H1 (cell line): ENCODE results near the gene GP9. TPM values are rescaled to one million over a fixed set of nuclear protein-coding genes. Genes with fewer than 3 reads are reported as not detected.

ENCODE experiments used
- CTCF ChIA-PET: fragments of 300-600 bp; sonication (Branson Sonifier 250); formaldehyde crosslinking; loops from one replicate; lab custom pipeline; 2021; ENCODE audit not compliant: partially characterized antibody; lab: Charles Lee
- POLR2A ChIA-PET: fragments of 300-600 bp; sonication (Branson Sonifier 250); formaldehyde crosslinking; loops from one replicate; lab custom pipeline; 2021; ENCODE audit warnings: inconsistent platforms; ENCODE audit not compliant: partially characterized antibody; lab: Charles Lee
- DNase-seq, 2 experiments: peaks; one replicate each; pipeline versions ENCODE4 v3.0.0 to v3.0.0-alpha.2; 2010 to 2022; ENCODE audit warnings: low spot score in 2 of 2, low read depth in 1 of 2, mixed read lengths in 1 of 2
- FAIRE-seq: peaks from 2 replicates; lab custom pipeline; 2011; peaks lifted over from hg19 to GRCh38; lab: Jason Lieb, UNC
- H2AFZ ChIP-seq: 2 replicates; pipeline ENCODE4 v1.8.1; 2012; ENCODE audit warnings: low read length, inconsistent platforms
- H2AK5ac ChIP-seq: 2 replicates; pipeline ENCODE4 v1.6.1; 2013; ENCODE audit warnings: low read depth, low read length
- H2BK120ac ChIP-seq: replicated peaks from 2 replicates; pipeline ENCODE3; 2013; ENCODE audit warnings: low read depth, low read length, inconsistent platforms
- H2BK12ac ChIP-seq: 2 replicates; pipeline ENCODE4 v1.6.1; 2013; ENCODE audit warnings: low read depth, low read length
- H2BK15ac ChIP-seq: 2 replicates; pipeline ENCODE4 v1.6.1; 2013; ENCODE audit warnings: low read length
- H2BK20ac ChIP-seq: 2 replicates; pipeline ENCODE4 v1.6.1; 2013; ENCODE audit warnings: low read length
- H2BK5ac ChIP-seq: 2 replicates; pipeline ENCODE4 v1.6.1; 2013; ENCODE audit warnings: low read depth, low read length
- H3K14ac ChIP-seq: 2 replicates; pipeline ENCODE4 v1.6.1; 2013; ENCODE audit warnings: inconsistent platforms; ENCODE audit not compliant: insufficient read length
- H3K18ac ChIP-seq: 2 replicates; pipeline ENCODE4 v1.6.1; 2013; ENCODE audit warnings: low read length; ENCODE audit errors: extremely low read depth
- H3K23ac ChIP-seq: 2 replicates; pipeline ENCODE4 v1.6.1; 2013; ENCODE audit warnings: inconsistent platforms; ENCODE audit not compliant: insufficient read length
- H3K23me2 ChIP-seq: 2 replicates; pipeline ENCODE4 v1.6.1; 2013; ENCODE audit warnings: low read depth, low read length
- H3K27ac ChIP-seq: 2 replicates; pipeline ENCODE4 v1.6.1; 2011; ENCODE audit warnings: low read depth, low read length, inconsistent platforms
- H3K27me3 ChIP-seq, 4 experiments: replicated peaks in 1 of 4; 1 replicate in 1 of 4; 2 replicates in 3 of 4; pipeline versions ENCODE4 v1.6.1 to v1.8.1; 2011 to 2013; ENCODE audit warnings: low read length in 3 of 4, mild to moderate bottlenecking in 3 of 4, inconsistent platforms in 2 of 4, mixed read lengths in 2 of 4, moderate library complexity in 1 of 4; ENCODE audit not compliant: control insufficient read depth in 3 of 4, insufficient read depth in 3 of 4; ENCODE audit errors: extremely low read depth in 1 of 4
- H3K36me3 ChIP-seq, 4 experiments: 2 replicates each; pipeline versions ENCODE4 v1.6.1 to v1.8.1; 2011 to 2013; ENCODE audit warnings: mild to moderate bottlenecking in 4 of 4, low read length in 3 of 4, moderate library complexity in 2 of 4, control low read depth in 1 of 4, inconsistent platforms in 1 of 4; ENCODE audit not compliant: insufficient read depth in 4 of 4, control insufficient read depth in 2 of 4
- H3K4ac ChIP-seq: replicated peaks from 2 replicates; pipeline ENCODE3; 2013; ENCODE audit warnings: low read length, low read depth, mixed read lengths, inconsistent platforms; ENCODE audit not compliant: insufficient read length
- H3K4me1 ChIP-seq, 4 experiments: replicated peaks in 1 of 4; 1 replicate in 1 of 4; 2 replicates in 3 of 4; pipeline versions ENCODE4 v1.6.1 to v1.8.1; 2011 to 2013; ENCODE audit warnings: low read length in 3 of 4, inconsistent platforms in 2 of 4, mixed read lengths in 1 of 4; ENCODE audit not compliant: insufficient read depth in 4 of 4, control insufficient read depth in 3 of 4
- H3K4me2 ChIP-seq, 2 experiments: 2 replicates each; pipeline versions ENCODE4 v1.6.1 to v1.8.1; 2011 to 2013; ENCODE audit warnings: low read depth in 2 of 2, low read length in 2 of 2, control low read depth in 1 of 2, inconsistent platforms in 1 of 2, mild to moderate bottlenecking in 1 of 2; ENCODE audit not compliant: insufficient read depth in 1 of 2
- H3K4me3 ChIP-seq, 4 experiments: fragments of 200-600, 300-600 bp in 1 of 4; sonication (generic), shearing (Covaris generic), sonication (Bioruptor Twin) in 1 of 4; 2 replicates each; pipeline versions ENCODE4 v1.5.1 to v1.8.1; 2011 to 2016; ENCODE audit warnings: low read length in 4 of 4, low read depth in 3 of 4, control low read depth in 2 of 4, inconsistent platforms in 2 of 4, mild to moderate bottlenecking in 2 of 4, mixed read lengths in 1 of 4, moderate library complexity in 1 of 4; ENCODE audit not compliant: insufficient read depth in 2 of 4; ENCODE audit errors: extremely low read depth in 1 of 4
- H3K56ac ChIP-seq: replicated peaks from 2 replicates; pipeline ENCODE3; 2013; ENCODE audit warnings: low read depth, mild to moderate bottlenecking, mixed read lengths, low read length, inconsistent platforms; ENCODE audit not compliant: insufficient read length
- H3K79me1 ChIP-seq: 2 replicates; pipeline ENCODE4 v1.6.1; 2013; ENCODE audit warnings: low read depth, low read length, control low read depth
- H3K79me2 ChIP-seq, 2 experiments: 2 replicates each; pipeline versions ENCODE4 v1.6.1 to v1.8.1; 2012 to 2013; ENCODE audit warnings: low read length in 2 of 2, mild to moderate bottlenecking in 2 of 2, inconsistent platforms in 1 of 2; ENCODE audit not compliant: insufficient read depth in 2 of 2, control insufficient read depth in 1 of 2
- H3K9ac ChIP-seq, 4 experiments: replicated peaks in 1 of 4; 1 replicate in 1 of 4; 2 replicates in 3 of 4; pipeline versions ENCODE4 v1.6.1 to v1.8.1; 2011 to 2013; ENCODE audit warnings: low read depth in 3 of 4, low read length in 3 of 4, control low read depth in 2 of 4, mild to moderate bottlenecking in 2 of 4, moderate library complexity in 2 of 4, inconsistent platforms in 1 of 4; ENCODE audit errors: extremely low read depth in 1 of 4
- H3K9me3 ChIP-seq, 2 experiments: 2 replicates each; pipeline versions ENCODE4 v1.6.1 to v1.8.1; 2012 to 2013; ENCODE audit warnings: mild to moderate bottlenecking in 2 of 2, moderate library complexity in 2 of 2, control low read depth in 1 of 2, inconsistent platforms in 1 of 2, low read depth in 1 of 2, low read length in 1 of 2, mixed read lengths in 1 of 2; ENCODE audit not compliant: insufficient read depth in 2 of 2
- H4K20me1 ChIP-seq, 2 experiments: replicated peaks in 1 of 2; 2 replicates each; pipeline versions ENCODE3 to v1.8.1; 2011 to 2013; ENCODE audit warnings: inconsistent platforms in 2 of 2, low read length in 2 of 2, mild to moderate bottlenecking in 1 of 2; ENCODE audit not compliant: insufficient read depth in 2 of 2, control insufficient read depth in 1 of 2
- H4K5ac ChIP-seq: 2 replicates; pipeline ENCODE4 v1.6.1; 2013; ENCODE audit warnings: low read length, low read depth, mixed read lengths, inconsistent platforms; ENCODE audit not compliant: insufficient read length
- H4K8ac ChIP-seq: 2 replicates; pipeline ENCODE4 v1.8.0; 2013; ENCODE audit warnings: mild to moderate bottlenecking, moderate library complexity, low read length, inconsistent platforms; ENCODE audit not compliant: insufficient read depth; ENCODE audit errors: extremely low read depth
- H4K91ac ChIP-seq: replicated peaks from 2 replicates; pipeline ENCODE3; 2013; ENCODE audit warnings: low read length, mixed read lengths, inconsistent platforms; ENCODE audit not compliant: insufficient read length
- CBX5 ChIP-seq: fragments of 300-800, 300-1000 bp; sonication (generic); IDR thresholded peaks from 2 replicates; pipeline ENCODE4 v1.7.1; 2016; ENCODE audit warnings: antibody characterized with exemption, low read length, low read depth
- CTBP2 ChIP-seq: IDR thresholded peaks from 2 replicates; pipeline ENCODE4 v1.7.0; 2011; ENCODE audit warnings: borderline replicate concordance, mild to moderate bottlenecking, moderate library complexity, mixed read lengths, low read length; ENCODE audit not compliant: insufficient read depth, insufficient read length
- MAX ChIP-seq: IDR thresholded peaks from 2 replicates; pipeline ENCODE4 v1.6.1; 2012; ENCODE audit warnings: inconsistent platforms
- RFX5 ChIP-seq: IDR thresholded peaks from 2 replicates; pipeline ENCODE4 v1.6.1; 2011; ENCODE audit warnings: low read depth, low read length, improper control_type of control experiment, borderline replicate concordance
- SIX5 ChIP-seq: IDR thresholded peaks from 2 replicates; pipeline ENCODE4 v1.6.1; 2011; ENCODE audit warnings: mild to moderate bottlenecking, low read depth, low read length
- TAF1 ChIP-seq: IDR thresholded peaks from 2 replicates; pipeline ENCODE4 v1.6.1; 2011; ENCODE audit warnings: mild to moderate bottlenecking, low read depth, low read length
- WGBS, 2 experiments: shearing (Covaris generic) in 1 of 2; methylation state at CpG; one replicate each; pipeline versions ENCODE4 v1.1.6 to v1.1.7; 2013 to 2015; ENCODE audit warnings: low lambda C conversion rate in 2 of 2, mixed read lengths in 2 of 2, inconsistent platforms in 1 of 2, low coverage in 1 of 2, missing lambda C conversion rate in 1 of 2; ENCODE audit not compliant: insufficient replicate concordance in 2 of 2, insufficient coverage in 1 of 2, insufficient read length in 1 of 2; ENCODE audit errors: extremely low coverage in 1 of 2, missing lambda C conversion rate in 1 of 2; 5-methylcytosine and 5-hydroxymethylcytosine counted together
- polyA plus RNA-seq, 7 experiments: library from polyadenylated mRNA; depleted of rRNA in 3 of 7; stranded (reverse) in 5 of 7; unstranded in 2 of 7; fragments of >200 nt in 5 of 7; fragments of 200-250 nt in 2 of 7; gene quantifications; 1 replicate in 5 of 7; 2 replicates in 1 of 7; 4 replicates in 1 of 7; pipeline versions ENCODE4 v1.2.1 to v1.2.3, GENCODE V29; 2011 to 2013; ENCODE audit warnings: missing spikeins in 2 of 7, mixed read lengths in 2 of 7
- total RNA-seq: library from RNA; stranded (reverse); fragmentation: NEBNext Ultra II Directional; extraction: Animal tissue kit (Norgen Biotek cat#: 25700); gene quantifications from 2 replicates; pipeline ENCODE4 v1.2.1, GENCODE V29; 2021

The GP9 gene
- total and polyA plus RNA-seq, 2 of the 8 experiments (the other 6 are each of a cell fraction or from before 2014, with no cell fraction given), result not detected

GRCh38 chr3:129056451-129057173, 4.0 kb upstream of the GP9 start:
- TF ChIP-seq CTBP2 (no peak), MAX (no peak), CBX5 (no peak), TAF1 (no peak), SIX5 (no peak), RFX5 (no peak)
- no peaks in the 10 kb centered on the region for H4K20me1 ChIP-seq
- no peaks in the 10 kb centered on the region for H3K36me3 ChIP-seq
- no peak for FAIRE-seq
- 85% methylated on average over 9 of the region's 9 CpGs; no CpG with 5 or more reads in 1 of the 2 experiments for WGBS, 2 experiments
- no peak overlapping the region for H2BK20ac ChIP-seq
- ChIA-PET CTCF (interaction anchor here (1.0 to 14.0 kb wide), 3 partner anchors 13 to 25 kb away, joined by 3 to 210 read pairs (median 3); no protein-coding TSS in a partner anchor), POLR2A (interaction anchor here (1.1 kb wide), 1 partner anchor 11 kb away, joined by 3 read pairs; no protein-coding TSS in a partner anchor)
- no peak overlapping the region for H3K9ac ChIP-seq
- H3K79me2 ChIP-seq, result no peaks in the 10 kb centered on the region
- no peak overlapping the region for H4K91ac ChIP-seq
- H3K18ac ChIP-seq, result no peak overlapping the region
- no peaks in the 10 kb centered on the region for H3K79me1 ChIP-seq
- H3K14ac ChIP-seq, result no peak overlapping the region
- no peak overlapping the region for H3K27ac ChIP-seq
- no peak overlapping the region for H3K4me3 ChIP-seq
- H3K9me3 ChIP-seq, result no peaks in the 10 kb centered on the region
- H2BK120ac ChIP-seq, result no peak overlapping the region
- H3K4me2 ChIP-seq, result no peak overlapping the region
- no peak overlapping the region; the same call in 1 of the 2 replicates for H4K8ac ChIP-seq
- H2AFZ ChIP-seq, result no peak overlapping the region; the same call in 1 of the 2 replicates
- H3K56ac ChIP-seq, result no peak overlapping the region
- no peak overlapping the region for H3K23ac ChIP-seq
- no peaks in the 10 kb centered on the region for H3K27me3 ChIP-seq
- no peak for DNase-seq
- no peak overlapping the region for H2BK15ac ChIP-seq
- H3K4me1 ChIP-seq, result no peaks in the 10 kb centered on the region; a peak in 1 of 7 replicates
- H2AK5ac ChIP-seq, result 0 out of 2 replicates have a peak overlapping the region, but pooled peaks have one; percentile 6
- H2BK12ac ChIP-seq, result no peak overlapping the region
- no peaks in the 10 kb centered on the region for H3K23me2 ChIP-seq
- H2BK5ac ChIP-seq, result no peak overlapping the region
- H4K5ac ChIP-seq, result no peak overlapping the region
- no peak overlapping the region for H3K4ac ChIP-seq
